GM18870 (cell line): ENCODE data around the gene CACNB2.

Experiments
- ATAC-seq: cut with Tn5 transposase; IDR thresholded peaks from one replicate; pipeline ENCODE4 v1.9.1; 2021; ENCODE audit warnings: moderate library complexity; ENCODE audit not compliant: unreplicated experiment

The CACNB2 gene

DNA sequence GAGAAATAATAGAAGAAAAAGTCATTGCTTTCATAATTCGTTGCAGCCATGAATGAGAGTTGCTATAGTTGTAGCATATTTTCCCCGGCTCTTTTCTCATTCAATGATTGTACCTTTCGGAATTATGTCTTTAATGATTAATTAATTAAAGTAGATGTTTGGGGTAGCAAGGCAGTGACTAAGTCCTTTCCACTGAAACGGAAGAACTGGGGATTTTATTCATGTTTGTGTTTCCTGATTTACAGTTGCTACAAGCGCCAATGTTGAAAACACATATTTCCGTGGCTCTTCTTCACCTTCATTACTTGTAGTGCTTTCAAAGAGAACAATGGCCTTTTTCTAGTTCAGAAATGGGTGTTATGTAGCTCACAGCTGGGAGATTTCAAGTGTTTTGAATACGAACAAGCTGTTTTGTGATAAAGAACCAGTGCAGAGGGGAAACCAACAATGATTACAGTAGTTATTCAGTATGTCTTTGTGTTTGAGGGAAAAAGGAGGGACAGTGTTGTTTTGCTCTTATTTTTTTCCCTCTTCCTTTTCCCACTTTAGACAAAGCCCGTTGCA lies 357.7 kb downstream of the CACNB2 start:
- no peak for ATAC-seq

DNA sequence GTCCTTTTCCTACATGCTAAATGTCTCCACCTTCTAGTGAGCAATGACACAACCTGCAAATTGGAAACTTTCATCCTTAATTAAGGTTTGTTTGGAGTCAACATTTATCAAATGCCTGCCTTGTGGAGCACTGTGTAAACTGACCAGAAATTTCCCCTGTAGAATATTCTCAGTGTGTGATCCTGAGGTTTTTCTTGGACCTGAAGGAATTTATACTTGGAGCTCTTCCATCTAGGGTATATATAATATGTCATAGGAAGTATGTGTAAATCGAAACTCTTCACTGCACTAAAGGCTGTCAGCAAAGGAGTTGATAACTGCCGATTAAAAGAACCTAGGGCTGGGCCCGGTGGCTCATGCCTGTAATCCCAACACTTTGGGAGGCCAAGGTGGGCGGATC lies 358.8 kb downstream of the CACNB2 start:
- no peak for ATAC-seq

DNA sequence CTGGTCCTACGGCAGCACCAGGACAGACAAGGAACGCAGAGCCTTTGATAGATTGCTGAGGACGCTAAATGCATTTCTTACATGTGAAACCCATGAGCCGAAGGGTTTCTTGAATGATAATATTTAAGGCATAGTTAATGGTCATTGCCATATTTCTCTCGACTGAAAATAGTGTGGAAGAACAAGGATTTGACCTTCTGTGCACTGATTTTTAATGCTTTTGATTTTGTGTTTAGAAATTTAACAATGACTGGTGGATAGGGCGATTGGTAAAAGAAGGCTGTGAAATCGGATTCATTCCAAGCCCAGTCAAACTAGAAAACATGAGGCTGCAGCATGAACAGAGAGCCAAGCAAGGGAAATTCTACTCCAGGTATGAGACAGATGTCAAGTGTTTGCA lies 360.4 kb downstream of the CACNB2 start:
- ATAC-seq, result no peak

DNA sequence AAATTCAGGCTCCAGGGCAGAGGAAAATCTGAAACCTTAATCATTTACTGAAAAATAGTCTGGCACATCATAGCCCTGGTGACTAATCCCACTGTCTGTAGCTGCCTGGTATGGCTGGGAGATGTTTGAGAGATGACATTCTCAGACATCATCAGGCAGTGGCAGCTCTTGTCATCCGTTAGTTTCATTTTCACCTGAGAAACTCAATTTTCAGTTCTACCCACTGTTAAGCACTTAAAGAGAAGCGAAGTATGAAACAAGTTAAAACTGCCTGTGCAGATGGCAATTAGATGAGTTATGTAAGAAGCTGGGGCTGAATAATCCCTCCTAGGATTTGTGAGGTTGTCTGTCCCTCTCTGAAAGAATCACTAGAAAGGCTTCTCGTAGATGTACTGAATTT lies 361.0 kb downstream of the CACNB2 start:
- peak; percentile 96 for ATAC-seq

DNA sequence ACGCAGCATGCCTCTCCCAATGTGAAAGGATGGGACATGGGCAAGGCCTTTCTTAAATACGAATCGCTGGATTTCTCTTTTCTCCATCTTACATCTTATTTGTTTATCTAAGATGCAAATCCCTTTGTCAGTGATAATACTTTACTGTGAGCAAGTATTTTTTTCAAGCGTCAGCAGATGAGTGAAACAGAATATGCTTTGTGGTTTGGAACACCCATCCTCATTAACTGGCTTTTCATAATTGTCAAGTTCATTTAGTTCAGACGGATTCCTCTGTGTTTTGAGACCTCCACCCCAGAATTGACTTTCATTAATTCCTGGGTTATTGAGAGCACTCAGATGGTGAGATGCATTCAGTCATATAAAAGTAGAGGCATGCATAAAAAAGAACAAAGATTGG lies 361.4 kb downstream of the CACNB2 start:
- ATAC-seq, result no peak

DNA sequence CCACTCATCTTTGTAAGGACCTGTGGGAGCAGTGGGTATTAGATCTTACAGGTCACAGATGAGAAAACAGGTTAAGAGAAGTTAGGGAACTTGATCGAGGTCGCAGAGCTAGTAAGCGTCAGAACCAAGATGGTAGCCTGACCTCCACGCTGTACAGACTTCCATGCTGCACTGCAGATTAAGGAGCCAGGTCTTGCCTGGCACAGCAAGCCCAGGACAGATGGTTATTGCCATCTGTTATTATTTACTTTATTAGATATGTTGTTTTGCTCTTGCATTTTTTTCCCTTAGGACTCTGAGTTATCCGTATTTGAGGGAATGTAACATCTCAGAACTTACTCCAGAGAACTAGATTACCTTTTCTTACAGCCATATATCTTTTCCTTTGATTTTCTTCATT lies 363.9 kb downstream of the CACNB2 start:
- no peak for ATAC-seq

DNA sequence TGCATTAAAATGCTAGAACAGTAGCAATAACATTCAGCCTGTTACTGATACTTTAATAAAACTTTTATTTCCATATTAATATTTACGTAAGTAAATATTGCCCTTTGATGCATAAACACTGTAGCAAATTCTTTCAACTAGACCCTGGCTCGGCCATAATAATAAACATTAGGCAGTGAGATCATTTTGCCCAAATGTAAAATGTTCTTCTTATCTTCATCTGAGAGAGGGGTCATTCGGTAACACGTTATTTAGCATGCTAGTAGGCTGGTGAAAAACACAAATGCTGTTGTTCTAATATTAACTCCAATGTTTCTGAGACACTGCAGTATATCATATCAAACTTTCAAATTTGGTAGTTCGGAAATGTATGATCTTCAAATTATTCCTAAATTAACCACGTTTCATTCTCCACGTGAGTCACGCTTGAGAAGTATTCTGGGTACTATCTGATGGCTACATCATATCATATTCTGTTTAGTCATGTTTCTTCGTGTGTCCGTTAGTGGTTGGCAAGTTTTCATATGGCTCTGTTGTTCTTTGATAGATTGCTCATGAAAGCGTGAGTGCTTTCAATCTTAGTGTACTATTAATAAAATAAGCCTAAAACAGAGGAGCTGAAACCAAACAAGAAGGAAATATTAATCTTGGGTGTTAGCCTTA lies 365.4 kb downstream of the CACNB2 start:
- ATAC-seq, result no peak

DNA sequence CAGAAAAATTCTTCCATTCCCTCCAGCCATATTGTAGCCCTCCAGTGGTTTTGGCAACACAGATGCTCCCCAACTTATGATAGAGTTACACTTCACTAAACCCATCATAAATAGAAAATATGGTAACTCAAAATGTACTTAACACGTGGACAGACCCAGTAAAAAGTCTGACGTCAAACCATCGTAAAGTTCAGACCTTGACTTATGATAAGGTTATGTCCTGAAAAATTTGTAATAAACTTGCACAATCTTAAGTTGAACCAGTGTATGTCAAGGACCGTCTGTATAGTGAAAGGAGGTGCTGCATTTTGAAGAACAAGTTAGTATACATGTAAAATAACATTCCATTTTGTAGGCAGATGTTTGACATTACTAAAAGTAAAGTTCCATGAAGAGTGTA lies 368.4 kb downstream of the CACNB2 start:
- no peak for ATAC-seq

DNA sequence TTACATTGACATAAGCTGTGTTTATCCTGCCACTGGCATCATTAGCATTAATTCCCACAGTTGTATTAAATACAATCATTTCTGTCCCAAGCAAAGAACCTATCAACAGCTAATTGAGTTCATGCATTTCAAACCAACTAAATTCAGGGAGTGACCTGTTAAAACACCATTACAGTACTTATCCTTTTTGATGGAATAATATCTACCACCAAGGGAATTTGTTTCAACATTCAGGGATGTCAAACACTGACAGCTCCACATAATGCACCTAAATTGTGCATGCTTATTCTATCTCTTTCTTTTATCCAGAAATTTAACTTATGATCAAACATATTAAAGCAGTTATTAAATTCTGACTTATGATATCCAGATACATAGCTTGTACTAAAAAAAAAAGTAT lies 374.3 kb downstream of the CACNB2 start:
- ATAC-seq, result no peak

DNA sequence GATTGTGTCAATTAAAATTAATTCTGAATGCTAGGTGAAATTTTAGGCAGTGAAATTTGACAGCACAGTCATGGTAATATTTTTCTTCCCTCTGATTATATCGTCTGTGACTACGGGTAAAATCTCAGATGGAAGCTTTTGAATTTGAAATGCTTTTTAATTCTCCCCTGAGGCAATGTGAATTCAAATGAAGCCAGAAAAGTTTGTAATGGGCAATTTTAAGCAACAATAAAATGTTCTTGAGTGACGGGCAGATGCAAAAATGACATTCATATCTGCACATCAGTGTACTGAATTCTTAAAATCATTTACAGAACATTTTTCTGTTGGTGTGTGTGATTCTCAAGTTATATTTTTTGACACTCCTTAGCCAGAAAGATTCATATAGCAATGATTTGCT lies 376.6 kb downstream of the CACNB2 start:
- no peak for ATAC-seq

DNA sequence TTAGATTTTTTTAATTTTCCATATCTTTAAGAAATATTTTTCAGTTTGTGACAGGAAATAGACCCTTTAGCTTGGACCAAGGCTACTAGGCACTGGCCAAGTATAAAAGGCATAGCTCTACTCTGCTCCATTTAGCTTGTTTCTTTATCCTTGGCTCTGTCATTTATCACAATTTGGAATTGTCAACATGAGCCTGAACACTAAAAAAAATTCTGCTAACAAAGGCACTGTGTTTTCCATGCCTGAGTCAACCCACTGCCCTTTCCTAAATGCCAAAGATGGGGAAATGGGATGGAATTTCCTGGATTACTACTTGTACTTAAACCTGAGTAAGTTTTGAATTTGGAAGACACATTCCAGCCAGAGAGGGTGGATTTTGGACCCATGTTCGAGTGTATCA lies 382.8 kb downstream of the CACNB2 start:
- no peak for ATAC-seq

DNA sequence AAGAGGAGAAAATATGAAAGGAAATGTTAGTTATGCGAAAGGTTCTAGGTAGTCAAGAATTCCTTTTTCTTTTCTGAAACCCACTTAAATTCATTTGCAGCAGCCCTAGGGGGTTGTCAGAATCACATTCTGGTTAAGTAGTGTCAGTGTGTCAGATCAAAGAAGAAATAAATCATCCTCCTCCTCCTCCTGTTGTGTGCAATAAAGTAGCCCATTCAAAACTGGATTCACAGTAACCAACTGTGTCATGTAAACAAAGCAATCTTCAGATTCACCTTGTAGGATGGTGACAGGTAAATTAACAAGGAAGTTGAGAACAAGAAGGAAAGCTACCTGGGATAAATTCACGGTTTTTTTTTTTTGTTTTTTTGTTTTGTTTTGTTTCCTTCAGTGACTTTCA lies 383.6 kb downstream of the CACNB2 start:
- ATAC-seq, result no peak

DNA sequence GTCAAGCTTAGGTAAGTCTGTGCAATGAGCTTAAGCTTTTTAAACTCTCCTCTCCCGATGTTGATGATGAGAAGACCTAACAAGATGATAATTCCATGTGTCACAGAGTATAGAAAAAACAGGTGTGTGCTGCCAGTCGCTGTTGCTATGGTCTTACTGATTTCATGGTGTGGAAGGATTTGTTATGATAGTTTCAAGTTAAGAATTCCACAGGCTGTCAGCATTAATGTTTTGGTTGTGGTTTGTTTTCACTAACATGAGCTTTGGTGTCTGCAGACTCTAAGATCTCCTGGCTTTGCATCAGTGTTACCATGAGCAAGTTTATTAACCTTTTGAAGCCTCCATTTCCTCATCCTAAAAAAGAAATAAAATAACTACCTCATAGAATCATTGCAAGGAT lies 387.5 kb downstream of the CACNB2 start:
- ATAC-seq, result no peak

DNA sequence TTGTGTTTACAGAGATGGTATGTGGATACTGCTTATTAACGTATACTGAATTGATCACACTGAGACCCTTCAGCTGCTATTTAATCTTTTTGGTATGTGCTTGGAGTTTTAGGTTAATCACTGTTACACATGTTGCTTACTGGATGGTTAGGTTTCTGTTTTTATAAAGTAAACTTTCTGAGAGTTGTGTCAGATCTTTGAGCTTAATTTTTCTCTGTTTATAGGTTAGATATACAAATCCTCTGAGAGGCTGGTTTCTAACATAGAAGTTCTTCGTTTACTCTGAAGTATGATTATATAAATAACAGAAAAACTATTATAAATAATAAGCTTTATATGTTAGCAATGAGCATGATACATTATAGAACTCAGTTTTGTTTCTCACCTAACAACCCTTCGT lies 388.1 kb downstream of the CACNB2 start:
- ATAC-seq, result no peak

DNA sequence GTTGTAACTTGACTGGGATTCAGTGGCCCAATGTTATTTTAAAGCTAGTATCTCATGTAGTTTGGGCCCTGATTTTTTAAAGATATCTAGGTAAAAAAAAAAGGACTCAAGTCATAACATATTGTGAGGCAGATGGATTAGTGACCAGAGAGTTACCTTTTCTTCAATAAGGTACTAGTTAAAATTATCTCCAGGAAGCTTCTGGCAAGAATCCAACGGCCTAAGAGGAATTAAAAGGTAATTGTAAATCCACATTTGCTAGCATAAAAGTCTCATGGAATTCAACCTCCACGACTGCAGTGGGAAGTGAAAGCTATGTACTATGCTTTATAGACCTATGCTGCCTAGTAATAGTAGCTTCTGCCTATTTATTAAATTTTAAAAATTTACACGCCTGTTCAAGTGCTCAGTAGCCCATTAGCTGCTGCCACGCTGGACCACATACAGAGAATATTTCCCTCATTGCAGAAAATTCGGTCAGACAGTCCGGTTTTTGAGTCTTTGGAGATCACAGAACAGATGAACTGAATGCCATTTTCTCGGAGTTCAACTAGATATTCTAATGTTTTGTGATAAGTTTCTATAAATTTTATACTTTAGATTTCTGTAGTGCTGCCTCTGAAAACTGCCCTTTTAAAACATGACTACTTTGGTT lies 392.8 kb downstream of the CACNB2 start:
- no peak for ATAC-seq

DNA sequence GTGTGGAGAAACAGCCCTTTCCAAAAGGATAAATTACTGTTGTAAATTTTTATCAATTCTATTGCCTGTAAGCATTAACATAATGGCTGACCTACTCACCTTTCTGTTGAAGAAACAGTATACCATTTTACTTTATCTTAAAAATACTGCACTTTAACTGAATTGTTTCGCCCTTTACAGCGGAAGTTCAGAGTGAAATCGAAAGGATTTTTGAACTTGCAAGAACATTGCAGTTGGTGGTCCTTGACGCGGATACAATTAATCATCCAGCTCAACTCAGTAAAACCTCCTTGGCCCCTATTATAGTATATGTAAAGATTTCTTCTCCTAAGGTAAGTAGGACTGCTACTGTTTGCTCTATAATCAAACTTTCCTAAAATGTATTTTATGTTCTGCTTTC lies 393.7 kb downstream of the CACNB2 start:
- no peak for ATAC-seq

DNA sequence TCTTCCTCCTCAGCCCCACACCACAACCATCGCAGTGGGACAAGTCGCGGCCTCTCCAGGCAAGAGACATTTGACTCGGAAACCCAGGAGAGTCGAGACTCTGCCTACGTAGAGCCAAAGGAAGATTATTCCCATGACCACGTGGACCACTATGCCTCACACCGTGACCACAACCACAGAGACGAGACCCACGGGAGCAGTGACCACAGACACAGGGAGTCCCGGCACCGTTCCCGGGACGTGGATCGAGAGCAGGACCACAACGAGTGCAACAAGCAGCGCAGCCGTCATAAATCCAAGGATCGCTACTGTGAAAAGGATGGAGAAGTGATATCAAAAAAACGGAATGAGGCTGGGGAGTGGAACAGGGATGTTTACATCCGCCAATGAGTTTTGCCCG lies 399.1 kb downstream of the CACNB2 start:
- no peak for ATAC-seq

DNA sequence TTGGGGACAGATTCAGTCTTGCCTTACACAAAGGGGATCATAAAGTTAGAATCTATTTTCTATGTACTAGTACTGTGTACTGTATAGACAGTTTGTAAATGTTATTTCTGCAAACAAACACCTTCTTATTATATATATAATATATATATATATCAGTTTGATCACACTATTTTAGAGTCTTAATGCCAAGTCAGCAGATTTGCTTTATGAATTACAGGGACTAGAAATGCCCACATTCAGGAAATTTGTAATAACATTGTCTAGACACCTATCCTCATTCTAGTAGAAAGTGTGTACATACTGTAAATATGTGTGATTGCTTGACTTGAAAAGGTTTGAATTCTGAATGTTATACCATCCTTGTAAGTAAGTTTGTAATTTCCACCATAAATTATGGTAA lies 400.0 kb downstream of the CACNB2 start:
- ATAC-seq, result no peak

DNA sequence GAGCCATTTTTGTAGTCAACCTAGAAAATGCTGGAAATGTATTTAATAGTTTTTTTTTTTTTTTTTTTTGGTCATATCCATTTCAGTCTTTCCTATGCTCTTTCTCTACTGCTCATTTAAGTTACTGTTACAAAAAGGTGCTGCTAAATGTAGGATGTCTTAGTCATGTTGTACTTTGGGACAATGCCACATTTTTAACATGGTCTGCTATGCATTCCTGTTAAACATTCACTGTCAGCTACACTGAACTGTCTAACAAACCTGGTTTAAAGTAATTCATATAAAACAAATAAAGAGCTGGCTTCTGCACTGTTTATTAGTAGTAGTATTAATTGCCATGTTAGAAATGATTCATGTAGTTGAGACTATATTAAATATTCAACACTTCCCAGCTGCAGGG lies 402.6 kb downstream of the CACNB2 start:
- no peak for ATAC-seq

DNA sequence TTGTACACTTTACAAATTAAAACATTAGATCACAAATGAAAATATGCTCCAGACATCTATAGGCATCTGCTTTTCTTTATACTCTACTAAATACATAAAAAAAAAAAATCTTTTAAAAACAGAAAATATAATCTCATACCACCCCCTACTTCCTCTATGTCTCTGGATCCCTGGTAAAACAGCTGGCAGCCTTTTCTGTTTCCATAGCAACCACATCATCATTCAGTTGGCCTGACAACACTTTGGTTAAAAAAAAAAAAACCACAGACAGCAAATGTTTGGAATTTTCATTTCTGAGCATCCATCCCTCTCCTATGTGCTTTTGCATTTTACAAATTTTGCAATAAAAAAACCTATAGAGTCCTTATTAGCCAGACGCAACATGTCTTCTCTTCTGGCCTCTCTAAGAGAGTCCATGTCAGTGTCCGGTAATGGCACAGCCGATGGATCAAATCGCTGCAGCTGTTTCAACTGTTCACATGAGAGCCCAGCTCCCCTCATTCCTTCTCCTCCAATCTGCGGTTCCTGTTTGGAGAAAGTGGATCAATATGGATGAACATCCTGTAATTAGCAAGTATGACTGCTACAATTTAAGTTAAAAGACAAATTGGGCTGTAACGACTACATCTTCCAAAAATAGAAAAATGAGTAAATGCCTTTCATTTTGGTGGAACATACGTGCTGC lies 405.5 kb downstream of the CACNB2 start:
- no peak for ATAC-seq

DNA sequence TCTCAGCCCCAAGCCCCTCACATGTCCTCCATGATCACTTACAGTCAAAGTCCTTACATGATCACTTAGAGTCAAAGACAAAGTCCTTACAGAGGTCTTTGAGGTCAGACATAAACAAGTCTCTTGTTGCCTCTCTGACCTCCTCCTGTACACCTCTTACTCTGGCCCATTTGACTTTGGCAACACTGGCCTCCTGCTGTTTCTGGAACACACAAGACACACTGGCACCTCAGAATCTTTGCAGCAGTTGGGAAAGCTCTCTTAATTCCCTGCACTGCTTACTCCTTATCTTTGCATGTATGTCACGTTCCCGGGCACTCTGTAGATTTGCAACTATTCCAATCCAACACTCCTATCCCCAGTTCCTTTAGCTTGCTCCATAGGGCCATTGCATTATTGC lies 408.9 kb downstream of the CACNB2 start:
- ATAC-seq, result no peak

DNA sequence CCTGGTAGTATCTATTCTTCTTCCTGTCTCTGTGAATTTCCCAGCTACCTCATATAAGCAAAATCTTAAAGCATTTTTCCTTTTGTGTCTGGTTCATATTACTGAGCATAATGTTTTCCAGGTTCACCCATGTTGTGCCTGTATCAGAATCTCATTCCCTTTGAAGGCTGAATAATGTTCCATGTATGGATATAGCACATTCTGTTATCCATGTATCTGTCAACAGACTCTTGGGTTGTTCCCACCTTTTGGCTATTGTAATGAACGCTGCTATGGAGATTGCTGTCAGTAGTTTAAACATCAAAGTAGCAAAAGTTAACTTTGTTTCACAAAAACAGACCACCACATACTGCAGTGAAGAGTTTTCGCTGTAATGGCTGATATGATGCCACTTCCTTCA lies 411.2 kb downstream of the CACNB2 start:
- ATAC-seq, result no peak
